SU-DHL-6 (cell line): ENCODE measurements around the gene LRRC1.

ENCODE experiments used
- CTCF ChIP-seq: fragments of 200-600 bp; sonication (generic); IDR thresholded peaks from one replicate; pipeline ENCODE4 v1.5.1; 2017; ENCODE audit warnings: antibody characterized with exemption, mild to moderate bottlenecking, low read length, moderate library complexity; ENCODE audit not compliant: insufficient read depth, poor library complexity, severe bottlenecking
- EZH2phosphoT487 ChIP-seq: fragments of 200-600 bp; sonication (generic), shearing (Covaris generic); conservative IDR thresholded peaks from 2 replicates; pipeline ENCODE4 v1.6.1; 2018; ENCODE audit warnings: mild to moderate bottlenecking, antibody characterized with exemption, low read length, moderate library complexity, mixed read lengths

GRCh38 chr6:53898026-53898795 lies 103.4 kb downstream of the LRRC1 start:
- TF ChIP-seq CTCF (no peak), EZH2phosphoT487 (no peak)
